Cardiac muscle cell (in vitro differentiated cells and primary cell): ENCODE data around the gene LDB3. TPM values are rescaled to one million over a fixed set of nuclear protein-coding genes. Genes with fewer than 3 reads are reported as not detected.
A peak's percentile ranks its signal among the peaks of the same experiment; 100 is the strongest.

Experiments
- DNase-seq, 2 donors: peaks; one replicate each; pipeline versions ENCODE4 v3.0.0 to v3.0.0-alpha.2; 2010 to 2017; ENCODE audit warnings: low read depth in 1 of 2, low spot score in 1 of 2
- H3K27ac ChIP-seq: fragments of 200-600 bp; sonication (generic); 2 replicates; pipeline ENCODE4 v1.5.1; 2016
- H3K27me3 ChIP-seq: fragments of 200-600 bp; sonication (generic); 2 replicates; pipeline ENCODE4 v1.6.0; 2016; ENCODE audit warnings: control low read depth
- H3K36me3 ChIP-seq: fragments of 200-600 bp; sonication (generic); 2 replicates; pipeline ENCODE4 v1.5.1; 2016; ENCODE audit warnings: control low read depth
- H3K4me1 ChIP-seq: fragments of 200-600 bp; sonication (generic); 2 replicates; pipeline ENCODE4 v1.8.1; 2017; ENCODE audit warnings: low read depth, mild to moderate bottlenecking, mixed run types
- H3K4me3 ChIP-seq: fragments of 200-600 bp; sonication (generic); 2 replicates; pipeline ENCODE4 v1.5.1; 2016; ENCODE audit warnings: mild to moderate bottlenecking
- H3K9me3 ChIP-seq: fragments of 200-600 bp; sonication (generic); 2 replicates; pipeline ENCODE4 v1.5.1; 2017; ENCODE audit warnings: low read depth, mild to moderate bottlenecking, control low read depth
- polyA plus RNA-seq: library from polyadenylated mRNA; unstranded; fragments of >200 nt; fragmentation: Nextera tagmentation; extraction: Ambion mirVana; gene quantifications from 2 replicates; pipeline ENCODE4 v1.2.1, GENCODE V29; 2016
- total RNA-seq: library from RNA; depleted of rRNA; stranded (reverse); fragments of >200 nt; gene quantifications from 2 replicates; pipeline ENCODE4 v1.2.3, GENCODE V29; 2016
- TF ChIP-seq, protein P1 (sequence below): IDR thresholded peaks from 2 replicates; pipeline ENCODE4 v1.5.1; 2012; ENCODE audit warnings: low read depth, mild to moderate bottlenecking, low read length

The LDB3 gene
- total and polyA plus RNA-seq, 2 experiments from 2014 or later, result 213 to 317 TPM

GRCh38 chr10:86658751-86659150, 9.6 kb upstream of the LDB3 start:
- Histone ChIP-seq H3K4me3 (no peak overlapping the region), H3K4me1 (peaks cover 40% of the 10 kb centered on the region), H3K27me3 (no peaks in the 10 kb centered on the region), H3K9me3 (no peaks in the 10 kb centered on the region), H3K27ac (no peak overlapping the region), H3K36me3 (no peaks in the 10 kb centered on the region)
- no peak for DNase-seq
- TF ChIP-seq, protein P1, sequence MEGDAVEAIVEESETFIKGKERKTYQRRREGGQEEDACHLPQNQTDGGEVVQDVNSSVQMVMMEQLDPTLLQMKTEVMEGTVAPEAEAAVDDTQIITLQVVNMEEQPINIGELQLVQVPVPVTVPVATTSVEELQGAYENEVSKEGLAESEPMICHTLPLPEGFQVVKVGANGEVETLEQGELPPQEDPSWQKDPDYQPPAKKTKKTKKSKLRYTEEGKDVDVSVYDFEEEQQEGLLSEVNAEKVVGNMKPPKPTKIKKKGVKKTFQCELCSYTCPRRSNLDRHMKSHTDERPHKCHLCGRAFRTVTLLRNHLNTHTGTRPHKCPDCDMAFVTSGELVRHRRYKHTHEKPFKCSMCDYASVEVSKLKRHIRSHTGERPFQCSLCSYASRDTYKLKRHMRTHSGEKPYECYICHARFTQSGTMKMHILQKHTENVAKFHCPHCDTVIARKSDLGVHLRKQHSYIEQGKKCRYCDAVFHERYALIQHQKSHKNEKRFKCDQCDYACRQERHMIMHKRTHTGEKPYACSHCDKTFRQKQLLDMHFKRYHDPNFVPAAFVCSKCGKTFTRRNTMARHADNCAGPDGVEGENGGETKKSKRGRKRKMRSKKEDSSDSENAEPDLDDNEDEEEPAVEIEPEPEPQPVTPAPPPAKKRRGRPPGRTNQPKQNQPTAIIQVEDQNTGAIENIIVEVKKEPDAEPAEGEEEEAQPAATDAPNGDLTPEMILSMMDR, result no peak

DNA sequence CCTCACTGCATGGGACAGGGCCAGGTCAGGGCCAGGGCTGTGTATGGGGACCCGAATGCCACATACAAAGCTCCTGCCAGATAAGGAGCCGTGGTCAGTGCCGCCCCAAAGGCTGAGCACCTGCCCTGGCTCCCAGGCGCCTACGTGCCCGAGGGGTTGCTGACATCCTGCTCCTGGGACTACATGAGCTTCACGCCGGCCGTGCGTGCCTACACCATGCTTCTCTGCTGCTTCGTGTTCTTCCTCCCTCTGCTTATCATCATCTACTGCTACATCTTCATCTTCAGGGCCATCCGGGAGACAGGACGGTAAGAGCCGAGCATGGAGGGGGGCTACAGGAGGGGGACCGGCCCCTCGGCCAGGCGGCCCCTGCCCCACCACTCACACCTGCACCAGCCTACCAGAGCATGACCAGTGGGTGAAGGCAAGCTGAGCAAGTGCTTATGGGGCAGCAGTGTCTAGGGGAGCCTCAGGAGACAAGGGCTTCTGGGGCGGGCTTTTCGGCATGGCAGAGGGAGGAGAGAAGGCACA, 9.1 kb upstream of the LDB3 start:
- peaks cover 45% of the 10 kb centered on the region for H3K4me1 ChIP-seq
- H3K27ac ChIP-seq, result no peak overlapping the region
- TF ChIP-seq, protein P1, result no peak
- H3K4me3 ChIP-seq, result no peak overlapping the region
- no peaks in the 10 kb centered on the region for H3K27me3 ChIP-seq
- H3K9me3 ChIP-seq, result no peaks in the 10 kb centered on the region
- no peak for DNase-seq
- no peaks in the 10 kb centered on the region for H3K36me3 ChIP-seq

- Histone ChIP-seq H3K36me3 (no peaks in the 10 kb centered on the region), H3K4me1 (peaks cover 49% of the 10 kb centered on the region), H3K9me3 (no peaks in the 10 kb centered on the region), H3K27ac (peak overlapping the region; percentile 100), H3K27me3 (no peaks in the 10 kb centered on the region), H3K4me3 (no peak overlapping the region)
- TF ChIP-seq, protein P1, result no peak
- DNase-seq, result no peak
These were observed 8.4 kb upstream of the LDB3 start for GRCh38 chr10:86659721-86660453.

GRCh38 chr10:86661161-86662025, 6.9 kb upstream of the LDB3 start:
- Histone ChIP-seq H3K27me3 (no peaks in the 10 kb centered on the region), H3K9me3 (no peaks in the 10 kb centered on the region), H3K27ac (peak overlapping the region; percentile 100), H3K36me3 (no peaks in the 10 kb centered on the region), H3K4me1 (peaks cover 64% of the 10 kb centered on the region), H3K4me3 (no peak overlapping the region)
- peak; percentile 70 to 75 for DNase-seq
- TF ChIP-seq, protein P1, result no peak

DNA sequence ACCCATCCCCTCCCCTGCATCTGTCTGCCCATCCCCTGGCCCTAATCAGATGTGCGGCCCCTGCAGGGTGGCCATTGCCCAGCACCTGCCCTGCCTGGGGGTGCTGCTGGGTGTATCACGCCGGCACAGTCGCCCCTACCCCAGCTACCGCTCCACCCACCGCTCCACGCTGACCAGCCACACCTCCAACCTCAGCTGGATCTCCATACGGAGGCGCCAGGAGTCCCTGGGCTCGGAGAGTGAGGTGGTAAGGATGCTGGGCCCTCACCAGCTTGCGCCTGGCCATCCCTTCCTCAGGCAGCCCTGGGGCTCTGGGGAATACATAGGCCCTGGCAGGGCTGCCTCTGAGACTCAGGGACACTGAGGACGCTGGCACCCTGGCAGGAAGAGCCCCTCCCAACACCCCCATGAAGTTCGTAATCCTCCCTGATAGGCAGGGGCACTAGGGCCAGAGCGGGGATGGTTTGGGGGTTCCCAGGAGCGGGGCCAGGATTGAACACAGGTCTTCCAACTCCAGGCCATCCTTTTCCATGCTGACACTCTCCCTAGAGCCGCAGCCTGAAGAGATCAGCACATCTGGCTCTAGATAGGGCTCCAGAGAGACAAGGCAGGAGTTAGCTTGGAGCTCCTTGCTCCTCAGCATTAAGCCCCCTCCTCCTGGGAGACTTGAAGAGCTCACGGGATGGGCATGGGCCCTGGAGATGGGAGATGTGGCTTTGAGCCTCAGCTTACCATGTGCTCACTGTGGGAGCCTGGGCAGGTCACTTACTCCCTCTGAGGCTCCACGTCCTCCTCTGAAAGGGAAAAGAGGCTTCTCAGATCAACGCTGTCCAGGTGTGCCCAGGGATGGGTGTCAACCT, 5.9 kb upstream of the LDB3 start:
- Histone ChIP-seq H3K27ac (peak overlapping the region; percentile 100), H3K36me3 (no peaks in the 10 kb centered on the region), H3K4me1 (peaks cover 74% of the 10 kb centered on the region), H3K4me3 (no peak overlapping the region), H3K9me3 (no peaks in the 10 kb centered on the region), H3K27me3 (no peaks in the 10 kb centered on the region)
- no peak for DNase-seq
- TF ChIP-seq, protein P1, result no peak
